Lower lobe of right lung (tissue), 2 donors: ENCODE results near the gene HGD. TPM values are rescaled to one million over a fixed set of nuclear protein-coding genes. Genes with fewer than 3 reads are reported as not detected.
A peak's percentile ranks its signal among the peaks of the same experiment; 100 is the strongest.
"Not testable (repeated sequence)": the region's sequence is repeated elsewhere in the genome, so short reads cannot be mapped to it uniquely, and the experiment has no call there.

Experiments
- ATAC-seq, 2 donors: fragments of 200-7000 bp; cut with Tn5 transposase; one replicate each; pipeline ENCODE4 v1.9.1; 2020 to 2022; ENCODE audit warnings: mild to moderate bottlenecking in 2 of 2, moderate library complexity in 2 of 2
- DNase-seq: peaks from one replicate; pipeline ENCODE4 v3.0.0-alpha.2; 2020
- H3K27ac ChIP-seq: fragments of 200-600 bp; one replicate; pipeline ENCODE4 v1.8.0; 2022
- H3K27me3 ChIP-seq: fragments of 200-600 bp; one replicate; pipeline ENCODE4 v1.8.0; 2022; ENCODE audit warnings: low read depth
- H3K36me3 ChIP-seq: fragments of 200-600 bp; one replicate; pipeline ENCODE4 v1.8.0; 2022; ENCODE audit warnings: mild to moderate bottlenecking
- H3K4me1 ChIP-seq: fragments of 200-600 bp; one replicate; pipeline ENCODE4 v1.8.0; 2022
- H3K4me3 ChIP-seq: fragments of 200-600 bp; one replicate; pipeline ENCODE4 v1.8.0; 2022; ENCODE audit warnings: mild to moderate bottlenecking
- H3K9me3 ChIP-seq: fragments of 200-600 bp; one replicate; pipeline ENCODE4 v1.8.0; 2022
- intact Hi-C: fragments of 100-400 bp; cut with DNase I; formaldehyde crosslinking; loops from one replicate; pipeline ENCODE4 v1.11.0; 2022
- total RNA-seq: library from RNA; stranded (reverse); fragmentation: NEBNext Ultra II Directional; extraction: Animal tissue kit (Norgen Biotek cat#: 25700); gene quantifications from one replicate; pipeline ENCODE4 v1.2.1, GENCODE V29; 2021
- TF ChIP-seq, protein P1 (sequence below): fragments of 200-600 bp; IDR thresholded peaks from one replicate; pipeline ENCODE4 v1.8.0; 2022; ENCODE audit warnings: antibody characterized with exemption, mild to moderate bottlenecking
- donor health status: DM: no; HTN: yes; CAD: no; lungs with severe emphysema.

HGD gene
- total RNA-seq, 1 donor from 2014 or later, result 1.7 TPM

- peak overlapping the region; percentile 65 for H3K27ac ChIP-seq
- no peak for DNase-seq
- H3K9me3 ChIP-seq, result no peaks in the 10 kb centered on the region
- H3K27me3 ChIP-seq, result no peaks in the 10 kb centered on the region
- peaks cover 18% of the 10 kb centered on the region for H3K4me1 ChIP-seq
- TF ChIP-seq, protein P1, sequence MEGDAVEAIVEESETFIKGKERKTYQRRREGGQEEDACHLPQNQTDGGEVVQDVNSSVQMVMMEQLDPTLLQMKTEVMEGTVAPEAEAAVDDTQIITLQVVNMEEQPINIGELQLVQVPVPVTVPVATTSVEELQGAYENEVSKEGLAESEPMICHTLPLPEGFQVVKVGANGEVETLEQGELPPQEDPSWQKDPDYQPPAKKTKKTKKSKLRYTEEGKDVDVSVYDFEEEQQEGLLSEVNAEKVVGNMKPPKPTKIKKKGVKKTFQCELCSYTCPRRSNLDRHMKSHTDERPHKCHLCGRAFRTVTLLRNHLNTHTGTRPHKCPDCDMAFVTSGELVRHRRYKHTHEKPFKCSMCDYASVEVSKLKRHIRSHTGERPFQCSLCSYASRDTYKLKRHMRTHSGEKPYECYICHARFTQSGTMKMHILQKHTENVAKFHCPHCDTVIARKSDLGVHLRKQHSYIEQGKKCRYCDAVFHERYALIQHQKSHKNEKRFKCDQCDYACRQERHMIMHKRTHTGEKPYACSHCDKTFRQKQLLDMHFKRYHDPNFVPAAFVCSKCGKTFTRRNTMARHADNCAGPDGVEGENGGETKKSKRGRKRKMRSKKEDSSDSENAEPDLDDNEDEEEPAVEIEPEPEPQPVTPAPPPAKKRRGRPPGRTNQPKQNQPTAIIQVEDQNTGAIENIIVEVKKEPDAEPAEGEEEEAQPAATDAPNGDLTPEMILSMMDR, result no peak
- no peak overlapping the region for H3K4me3 ChIP-seq
- H3K36me3 ChIP-seq, result no peaks in the 10 kb centered on the region
- intact Hi-C loops, result no loop called here
- ATAC-seq, result no peak
Measured at GRCh38 chr3:120678984-120679383, 3.1 kb downstream of the HGD start.

GRCh38 chr3:120678331-120678947, 3.6 kb downstream of the HGD start:
- peak overlapping the region; percentile 17 for H3K4me3 ChIP-seq
- H3K36me3 ChIP-seq, result no peaks in the 10 kb centered on the region
- ATAC-seq, result peak; percentile 89 to 92
- H3K27me3 ChIP-seq, result no peaks in the 10 kb centered on the region
- no peaks in the 10 kb centered on the region for H3K9me3 ChIP-seq
- intact Hi-C loops, result no loop called here
- no peak for DNase-seq
- peak overlapping the region; percentile 65 for H3K27ac ChIP-seq
- peaks cover 18% of the 10 kb centered on the region for H3K4me1 ChIP-seq
- TF ChIP-seq, protein P1, result no peak

- intact Hi-C loops, H3K36me3 ChIP-seq, H3K27ac ChIP-seq, H3K4me3 ChIP-seq, ATAC-seq, DNase-seq, H3K27me3 ChIP-seq, H3K9me3 ChIP-seq: not testable (repeated sequence)
- peaks cover 18% of the 10 kb centered on the region for H3K4me1 ChIP-seq
Measured at GRCh38 chr3:120677193-120677592, 4.8 kb downstream of the HGD start.

DNA sequence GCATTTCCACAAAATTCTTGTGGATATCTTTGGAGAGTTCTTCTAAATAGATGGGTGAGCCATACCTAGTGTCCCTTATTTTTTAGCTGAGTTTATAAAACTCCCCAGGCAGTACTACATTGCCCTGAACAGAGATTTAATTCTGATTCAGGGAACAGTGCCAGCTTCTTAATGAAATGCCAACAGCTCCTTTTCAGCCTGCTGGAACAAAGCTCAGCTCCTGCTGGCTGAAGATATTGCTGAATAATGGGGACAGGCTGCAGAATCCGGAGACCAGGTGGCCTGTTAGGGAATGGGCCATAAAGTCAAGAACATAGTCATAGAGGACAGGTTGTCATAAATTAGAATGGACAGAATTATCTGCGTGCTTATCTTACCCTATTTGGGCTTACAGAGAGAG, 8.9 kb downstream of the HGD start:
- Histone ChIP-seq H3K27ac (no peak overlapping the region), H3K4me1 (peaks cover 3% of the 10 kb centered on the region), H3K4me3 (no peak overlapping the region), H3K36me3 (no peaks in the 10 kb centered on the region), H3K27me3 (no peaks in the 10 kb centered on the region), H3K9me3 (no peaks in the 10 kb centered on the region)
- intact Hi-C loops, result no loop called here
- TF ChIP-seq, protein P1, result no peak
- no peak for ATAC-seq
- DNase-seq, result no peak

DNA sequence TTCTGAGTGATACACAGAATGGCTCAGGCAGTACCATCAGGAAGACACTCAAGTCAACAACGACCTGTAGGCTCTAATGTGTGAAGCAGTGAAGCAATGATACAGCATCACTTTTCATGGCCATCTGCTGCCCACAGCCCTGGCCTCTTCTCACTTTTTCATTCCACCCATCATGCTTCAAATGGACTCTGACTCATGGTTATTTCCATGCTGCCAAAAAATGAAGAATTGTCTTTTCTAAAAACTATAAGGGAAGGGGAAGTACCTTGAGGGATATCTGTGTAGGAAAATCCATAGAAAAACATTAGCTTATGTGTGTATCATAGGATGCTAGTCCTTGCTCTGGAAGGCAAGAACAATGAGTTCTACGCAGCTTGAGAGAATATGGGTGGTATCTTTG, 11.5 kb downstream of the HGD start:
- TF ChIP-seq, protein P1, result no peak
- Histone ChIP-seq H3K4me1 (no peaks in the 10 kb centered on the region), H3K27me3 (no peaks in the 10 kb centered on the region), H3K36me3 (no peaks in the 10 kb centered on the region), H3K9me3 (no peaks in the 10 kb centered on the region), H3K27ac (no peak overlapping the region), H3K4me3 (no peak overlapping the region)
- DNase-seq (no peak), ATAC-seq (no peak)
- intact Hi-C loops, result no loop called here

- no peaks in the 10 kb centered on the region for H3K36me3 ChIP-seq
- intact Hi-C loops, result no loop called here
- DNase-seq (no peak), ATAC-seq (no peak)
- TF ChIP-seq, protein P1, result no peak
- no peak overlapping the region for H3K4me3 ChIP-seq
- H3K4me1 ChIP-seq, result no peaks in the 10 kb centered on the region
- no peak overlapping the region for H3K27ac ChIP-seq
- no peaks in the 10 kb centered on the region for H3K9me3 ChIP-seq
- no peaks in the 10 kb centered on the region for H3K27me3 ChIP-seq
Measured at GRCh38 chr3:120664926-120665325, 17.1 kb downstream of the HGD start.
